ENCODE results near the gene PALMD. TPM values are rescaled to one million over a fixed set of nuclear protein-coding genes. Genes with fewer than 3 reads are reported as not detected.
A peak's percentile ranks its signal among the peaks of the same experiment; 100 is the strongest.

Gene PALMD
- total and polyA plus RNA-seq, 2 experiments from 2014 or later = 14.0 to 18.5 TPM

DNA sequence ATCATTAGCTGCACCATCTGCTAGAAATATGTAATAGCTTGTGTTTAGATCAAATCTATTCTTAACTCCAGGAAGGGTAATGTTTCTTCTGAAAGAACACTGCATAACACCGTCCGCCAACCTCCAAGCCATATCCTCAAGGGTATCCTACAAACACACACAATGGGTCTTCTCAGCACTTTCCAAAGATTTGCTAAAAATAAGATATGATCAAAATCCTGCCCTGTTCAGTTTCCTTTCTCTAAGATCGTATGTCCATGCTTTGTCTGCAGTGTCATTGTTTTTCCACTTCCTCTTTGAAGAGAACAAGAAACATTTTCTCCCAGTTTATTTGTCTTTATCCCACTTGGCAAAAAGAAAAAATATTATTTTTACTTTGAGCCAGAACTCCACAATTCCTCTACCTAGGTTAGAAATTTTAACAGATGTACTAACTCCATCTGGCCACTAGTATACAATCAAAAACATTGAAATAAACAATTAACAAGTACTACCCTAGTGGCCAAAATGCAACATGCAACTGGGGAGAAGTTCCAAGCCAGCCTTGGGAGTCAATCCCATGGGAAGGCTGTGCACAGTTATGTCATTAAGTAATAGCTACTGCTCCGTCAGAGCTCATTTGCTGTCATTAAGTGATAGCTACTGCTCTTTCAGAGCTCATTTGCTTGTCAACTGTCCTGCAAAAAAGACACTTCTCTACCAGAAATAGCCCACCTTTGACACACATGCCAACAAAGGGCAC lies 82.8 kb downstream of the PALMD start:
- Histone ChIP-seq H3K27ac (no peak overlapping the region), H3K9me2 (replicated peaks; ENCODE audit: insufficient read depth) (no peaks in the 10 kb centered on the region)
- 93% methylated on average over 4 of the region's 4 CpGs for WGBS (ENCODE audit: low lambda C conversion rate, missing lambda C conversion rate)

DNA sequence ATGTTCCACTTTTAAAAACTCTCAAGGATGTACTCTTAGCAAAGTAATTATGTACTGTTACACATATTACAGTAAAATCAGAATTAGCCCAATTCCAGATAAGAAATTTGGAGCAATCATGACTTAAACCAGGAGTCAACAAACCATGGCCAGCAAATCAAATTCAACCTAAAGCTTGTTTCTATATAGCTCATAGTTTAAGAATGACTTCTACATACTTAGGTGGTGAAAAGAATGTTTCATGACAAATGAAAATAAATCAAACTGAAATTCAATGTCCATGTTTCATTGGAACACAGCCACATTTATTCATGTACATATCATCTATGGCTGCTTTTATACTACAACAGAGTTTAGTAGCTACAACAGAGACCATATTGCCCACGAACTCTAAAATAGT lies 85.5 kb downstream of the PALMD start:
- Histone ChIP-seq H4K20me1 (ENCODE audit: insufficient read depth, poor library complexity, severe bottlenecking) (no peaks in the 10 kb centered on the region), H3K9me2 (replicated peaks; ENCODE audit: insufficient read depth) (no peaks in the 10 kb centered on the region), H3K27me3 (no peaks in the 10 kb centered on the region), H3K36me3 (replicated peaks; ENCODE audit: insufficient read depth, low read depth) (no peaks in the 10 kb centered on the region), H3K4me3 (no peak overlapping the region), H3K79me2 (no peaks in the 10 kb centered on the region), H3K4me1 (ENCODE audit: insufficient read depth) (no peaks in the 10 kb centered on the region), H3K9me3 (ENCODE audit: low read depth) (no peaks in the 10 kb centered on the region), H2AFZ (no peak overlapping the region), H3K4me2 (no peak overlapping the region), H3K27ac (no peak overlapping the region)
- DNase-seq (ENCODE audit: low spot score) = no peak
- TF ChIP-seq EZH2phosphoT487 (IDR thresholded peaks at IDR 0.05; ENCODE audit: low read depth, severe bottlenecking, unreplicated experiment) (no peak), EZH2 (IDR thresholded peaks at IDR 0.05; ENCODE audit: borderline replicate concordance) (no peak)
- TF ChIP-seq, protein P1, sequence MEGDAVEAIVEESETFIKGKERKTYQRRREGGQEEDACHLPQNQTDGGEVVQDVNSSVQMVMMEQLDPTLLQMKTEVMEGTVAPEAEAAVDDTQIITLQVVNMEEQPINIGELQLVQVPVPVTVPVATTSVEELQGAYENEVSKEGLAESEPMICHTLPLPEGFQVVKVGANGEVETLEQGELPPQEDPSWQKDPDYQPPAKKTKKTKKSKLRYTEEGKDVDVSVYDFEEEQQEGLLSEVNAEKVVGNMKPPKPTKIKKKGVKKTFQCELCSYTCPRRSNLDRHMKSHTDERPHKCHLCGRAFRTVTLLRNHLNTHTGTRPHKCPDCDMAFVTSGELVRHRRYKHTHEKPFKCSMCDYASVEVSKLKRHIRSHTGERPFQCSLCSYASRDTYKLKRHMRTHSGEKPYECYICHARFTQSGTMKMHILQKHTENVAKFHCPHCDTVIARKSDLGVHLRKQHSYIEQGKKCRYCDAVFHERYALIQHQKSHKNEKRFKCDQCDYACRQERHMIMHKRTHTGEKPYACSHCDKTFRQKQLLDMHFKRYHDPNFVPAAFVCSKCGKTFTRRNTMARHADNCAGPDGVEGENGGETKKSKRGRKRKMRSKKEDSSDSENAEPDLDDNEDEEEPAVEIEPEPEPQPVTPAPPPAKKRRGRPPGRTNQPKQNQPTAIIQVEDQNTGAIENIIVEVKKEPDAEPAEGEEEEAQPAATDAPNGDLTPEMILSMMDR (IDR thresholded peaks at IDR 0.05; ENCODE audit: poor library complexity) = no peak
- 92% methylated on average over 1 of the region's 1 CpG for WGBS (ENCODE audit: low lambda C conversion rate, missing lambda C conversion rate)

More for the DNA sequence above, 82.8 kb downstream of the PALMD start:
- Histone ChIP-seq H2AFZ (no peak overlapping the region), H3K9me3 (ENCODE audit: low read depth) (no peaks in the 10 kb centered on the region), H3K79me2 (no peaks in the 10 kb centered on the region), H3K4me3 (no peak overlapping the region), H3K4me1 (ENCODE audit: insufficient read depth) (no peaks in the 10 kb centered on the region), H4K20me1 (ENCODE audit: insufficient read depth, poor library complexity, severe bottlenecking) (no peaks in the 10 kb centered on the region), H3K27me3 (no peaks in the 10 kb centered on the region), H3K36me3 (replicated peaks; ENCODE audit: insufficient read depth, low read depth) (no peaks in the 10 kb centered on the region), H3K4me2 (no peak overlapping the region)
- no peak for TF ChIP-seq EZH2phosphoT487 (IDR thresholded peaks at IDR 0.05; ENCODE audit: low read depth, severe bottlenecking, unreplicated experiment)
- TF ChIP-seq, protein P1 (IDR thresholded peaks at IDR 0.05; ENCODE audit: poor library complexity) = peak; percentile 24
- TF ChIP-seq EZH2 (IDR thresholded peaks at IDR 0.05; ENCODE audit: borderline replicate concordance) = no peak
- DNase-seq (ENCODE audit: low spot score) = no peak

DNA sequence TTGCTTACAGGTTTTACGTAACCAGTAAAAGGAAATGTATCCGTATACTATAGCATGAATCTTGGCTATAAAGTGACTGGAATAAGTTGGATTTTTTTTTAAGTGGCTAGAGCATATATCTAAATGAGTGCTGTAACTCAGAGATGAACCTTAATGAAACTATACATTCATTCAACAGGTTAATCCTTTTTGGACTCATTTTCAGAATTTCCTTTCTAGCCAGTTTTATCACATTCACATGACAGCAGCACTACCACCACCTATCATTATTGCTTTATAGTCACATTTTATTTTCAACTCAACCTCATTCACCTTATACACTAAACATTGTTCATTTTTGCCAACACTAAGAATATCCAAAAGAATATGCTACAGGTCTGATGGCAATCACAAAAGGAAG lies 89.9 kb downstream of the PALMD start:
- Histone ChIP-seq H3K9me3 (ENCODE audit: low read depth) (no peaks in the 10 kb centered on the region), H3K4me3 (no peak overlapping the region), H3K27me3 (no peaks in the 10 kb centered on the region), H3K4me1 (ENCODE audit: insufficient read depth) (no peaks in the 10 kb centered on the region), H3K79me2 (no peaks in the 10 kb centered on the region), H3K4me2 (no peak overlapping the region), H3K9me2 (replicated peaks; ENCODE audit: insufficient read depth) (no peaks in the 10 kb centered on the region), H2AFZ (no peak overlapping the region), H3K27ac (no peak overlapping the region), H4K20me1 (ENCODE audit: insufficient read depth, poor library complexity, severe bottlenecking) (no peaks in the 10 kb centered on the region), H3K36me3 (replicated peaks; ENCODE audit: insufficient read depth, low read depth) (no peaks in the 10 kb centered on the region)
- TF ChIP-seq, protein P1 (IDR thresholded peaks at IDR 0.05; ENCODE audit: poor library complexity) = no peak
- no peak for TF ChIP-seq EZH2phosphoT487 (IDR thresholded peaks at IDR 0.05; ENCODE audit: low read depth, severe bottlenecking, unreplicated experiment)
- no peak for TF ChIP-seq EZH2 (IDR thresholded peaks at IDR 0.05; ENCODE audit: borderline replicate concordance)
- 41% methylated on average over 2 of the region's 2 CpGs for WGBS (ENCODE audit: low lambda C conversion rate, missing lambda C conversion rate)
- no peak for DNase-seq (ENCODE audit: low spot score)

Measured in hepatocyte (in vitro differentiated cells).